ENCODE data around the gene TPCN2. TPM values are rescaled to one million over a fixed set of nuclear protein-coding genes. Genes with fewer than 3 reads are reported as not detected.

TPCN2 gene
- total and polyA plus RNA-seq, 4 experiments from 2014 or later, result 6.6 to 23.0 (median 14.8) TPM

DNA sequence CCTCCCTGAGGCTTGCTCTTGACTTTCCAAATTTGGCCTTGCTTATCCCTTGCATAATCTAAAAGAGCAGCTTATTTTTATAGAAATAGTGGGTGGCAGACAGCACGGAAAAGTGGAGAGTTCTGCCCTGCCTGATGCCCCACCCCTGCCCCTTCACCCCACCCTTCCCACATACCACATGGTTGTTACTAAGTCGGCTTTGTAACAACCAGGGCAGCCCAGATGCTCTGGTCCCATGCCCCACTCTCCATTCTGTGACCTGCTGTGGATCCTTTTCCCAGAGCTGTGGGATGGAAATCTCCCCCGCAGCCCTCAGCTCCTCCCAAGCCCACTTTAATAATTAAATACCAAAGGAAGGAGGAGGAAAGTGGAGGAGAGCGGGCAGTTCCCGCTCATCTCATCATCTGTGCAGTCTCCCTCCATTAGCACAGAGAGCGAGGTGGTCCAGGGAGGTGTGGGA, 46.6 kb upstream of the TPCN2 start:
- DNase-seq, result no peak
- intact Hi-C loops (cut with micrococcal nuclease), result no loop called here
- Mint-ChIP-seq H3K4me1 (peaks cover 0 to 4% (median under 1%) of the 10 kb centered on the region in 4 donors), H3K4me3 (no peak overlapping the region), H3K27me3 (peaks cover 3% of the 10 kb centered on the region in 2 donors), H3K27ac (no peak overlapping the region), H3K36me3 (no peaks in the 10 kb centered on the region), H3K9me3 (no peaks in the 10 kb centered on the region)
- no peaks in the 10 kb centered on the region for H3K9me3 ChIP-seq (ENCODE audit: control insufficient read depth in 1 of 2, low read length in 2 of 2)
- no peaks in the 10 kb centered on the region for H3K36me3 ChIP-seq (ENCODE audit: insufficient read depth, low read length)
- no peaks in the 10 kb centered on the region for H3K27me3 ChIP-seq (ENCODE audit: insufficient read depth, low read length)
- ChIA-PET POLR2A (ENCODE audit: partially characterized antibody) (no interaction called here), CTCF (ENCODE audit: partially characterized antibody) (interaction anchor here (1.2 kb wide), 1 partner anchor 11 kb away, joined by 3 read pairs; the partner anchor contains the start of gene MRGPRF)
- no peaks in the 10 kb centered on the region for H3K4me1 ChIP-seq (ENCODE audit: insufficient read depth, low read length)
- no peak overlapping the region for H3K4me3 ChIP-seq (ENCODE audit: low read length in 2 of 2)
- no peak overlapping the region for H3K27ac ChIP-seq (ENCODE audit: low read depth, low read length)

DNA sequence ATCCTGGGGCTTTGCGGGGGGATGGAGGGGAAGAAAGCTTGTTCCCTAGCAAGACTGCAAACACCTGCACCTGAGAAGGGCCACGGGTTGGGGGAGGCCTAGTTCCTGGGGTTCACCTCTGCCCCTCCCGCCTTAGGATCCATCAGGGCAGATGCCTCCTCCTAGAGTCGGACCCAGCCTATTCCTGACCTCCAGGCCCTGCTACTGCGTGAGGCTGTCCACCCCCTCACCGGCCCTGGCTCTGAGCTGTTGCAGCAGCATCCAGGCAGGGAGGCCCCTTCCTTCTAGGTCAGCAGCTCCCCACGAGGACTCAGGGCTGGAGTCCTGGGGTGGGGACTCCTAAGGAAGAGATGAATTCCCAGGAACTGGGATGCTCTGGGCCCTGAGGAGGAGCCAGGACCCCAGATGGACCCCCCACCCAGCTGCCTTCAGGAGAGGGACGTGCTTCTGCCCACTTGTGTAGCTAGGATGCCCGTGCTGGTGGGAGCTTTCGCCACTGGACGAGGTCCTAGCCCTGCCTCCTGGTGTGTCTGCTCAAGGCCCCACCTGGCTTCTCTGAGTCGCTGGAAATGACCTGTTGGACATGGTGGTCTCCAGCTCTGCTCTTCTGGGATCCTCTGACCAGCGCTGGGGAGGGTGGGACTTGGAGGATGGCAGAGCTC, 46.0 kb upstream of the TPCN2 start:
- intact Hi-C loops (cut with micrococcal nuclease), result no loop called here
- H3K36me3 Mint-ChIP-seq, result no peaks in the 10 kb centered on the region
- H3K4me3 ChIP-seq (ENCODE audit: low read length in 2 of 2), result no peak overlapping the region
- H3K9me3 Mint-ChIP-seq, result no peaks in the 10 kb centered on the region
- H3K9me3 ChIP-seq (ENCODE audit: control insufficient read depth in 1 of 2, low read length in 2 of 2), result no peaks in the 10 kb centered on the region
- peaks cover 3% of the 10 kb centered on the region in 2 donors for H3K27me3 Mint-ChIP-seq
- H3K4me1 ChIP-seq (ENCODE audit: insufficient read depth, low read length), result no peaks in the 10 kb centered on the region
- no peak overlapping the region for H3K4me3 Mint-ChIP-seq
- peaks cover 0 to 4% (median under 1%) of the 10 kb centered on the region in 4 donors for H3K4me1 Mint-ChIP-seq
- H3K36me3 ChIP-seq (ENCODE audit: insufficient read depth, low read length), result no peaks in the 10 kb centered on the region
- CTCF ChIA-PET (ENCODE audit: partially characterized antibody), result interaction anchor here (1.2 kb wide), 1 partner anchor 10 kb away, joined by 3 read pairs; the partner anchor contains the start of gene MRGPRF
- H3K27ac ChIP-seq (ENCODE audit: low read depth, low read length), result no peak overlapping the region
- no peak overlapping the region for H3K27ac Mint-ChIP-seq
- DNase-seq, result no peak
- no peaks in the 10 kb centered on the region for H3K27me3 ChIP-seq (ENCODE audit: insufficient read depth, low read length)
- POLR2A ChIA-PET (ENCODE audit: partially characterized antibody), result no interaction called here

DNA sequence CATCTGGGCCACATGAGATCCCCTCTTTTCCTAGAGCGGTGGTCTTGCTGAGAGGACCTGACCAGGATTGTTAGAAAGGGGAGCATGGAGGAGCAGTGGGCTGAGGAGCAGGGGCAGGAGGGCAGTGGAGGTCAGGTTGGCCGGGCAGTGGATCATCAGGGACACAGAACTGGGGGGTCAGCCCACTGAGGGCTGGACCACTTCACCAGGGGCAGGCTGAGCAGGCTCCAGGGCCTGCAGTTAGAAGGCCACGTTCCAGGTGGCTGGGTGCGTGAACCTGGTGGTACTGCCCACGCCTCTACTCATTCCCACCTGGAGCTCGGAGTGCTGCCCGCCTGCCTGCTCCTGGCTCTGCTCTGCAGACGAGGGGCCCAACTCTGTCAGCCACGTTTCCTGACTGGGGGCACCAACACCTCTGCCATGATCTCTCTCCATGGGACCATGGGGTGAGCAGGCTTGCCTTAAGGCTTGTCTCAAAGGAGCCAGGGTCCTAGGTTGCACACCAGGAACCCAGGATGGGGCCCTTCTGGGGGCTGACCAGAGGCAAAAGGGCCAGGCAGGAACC, 45.3 kb upstream of the TPCN2 start:
- Mint-ChIP-seq H3K4me1 (peaks cover 0 to 1% (median 0%) of the 10 kb centered on the region in 4 donors), H3K9me3 (no peaks in the 10 kb centered on the region), H3K27me3 (peaks cover 3% of the 10 kb centered on the region in 2 donors), H3K36me3 (no peaks in the 10 kb centered on the region), H3K27ac (no peak overlapping the region), H3K4me3 (no peak overlapping the region)
- CTCF ChIA-PET (ENCODE audit: partially characterized antibody), result no interaction called here
- Histone ChIP-seq H3K4me1 (ENCODE audit: insufficient read depth, low read length) (no peaks in the 10 kb centered on the region), H3K36me3 (ENCODE audit: insufficient read depth, low read length) (no peaks in the 10 kb centered on the region), H3K27ac (ENCODE audit: low read depth, low read length) (no peak overlapping the region), H3K4me3 (ENCODE audit: low read length in 2 of 2) (no peak overlapping the region), H3K9me3 (ENCODE audit: control insufficient read depth in 1 of 2, low read length in 2 of 2) (no peaks in the 10 kb centered on the region), H3K27me3 (ENCODE audit: insufficient read depth, low read length) (no peaks in the 10 kb centered on the region)
- intact Hi-C loops (cut with micrococcal nuclease), result no loop called here
- DNase-seq, result no peak
- POLR2A ChIA-PET (ENCODE audit: partially characterized antibody), result no interaction called here

DNA sequence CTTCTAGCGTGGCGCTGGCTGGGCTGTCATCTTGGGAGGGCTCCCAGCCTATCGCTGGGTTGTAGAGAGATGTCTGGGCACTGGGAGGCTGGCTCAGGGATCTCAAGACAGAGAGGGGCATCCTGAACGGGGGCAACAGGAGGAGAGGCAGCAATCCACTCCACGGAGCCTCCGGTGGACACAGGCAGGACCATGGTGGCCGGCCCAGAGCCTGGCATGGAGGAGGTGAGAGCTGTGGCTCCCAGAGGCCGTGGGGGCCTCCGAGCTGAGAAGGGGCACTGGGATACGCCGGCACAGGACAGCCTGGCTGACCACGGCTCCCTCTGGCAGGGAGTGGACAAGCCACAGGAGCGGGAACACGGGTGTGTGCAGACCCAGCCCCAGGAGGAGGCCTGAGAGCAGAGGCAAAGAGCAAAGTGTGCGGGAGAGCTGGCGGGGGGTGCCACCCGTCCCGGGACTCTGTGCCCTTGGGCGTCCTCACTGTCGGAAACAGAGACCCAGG, 44.8 kb upstream of the TPCN2 start:
- no peaks in the 10 kb centered on the region for H3K9me3 ChIP-seq (ENCODE audit: control insufficient read depth in 1 of 2, low read length in 2 of 2)
- intact Hi-C loops (cut with micrococcal nuclease), result no loop called here
- no peaks in the 10 kb centered on the region for H3K27me3 ChIP-seq (ENCODE audit: insufficient read depth, low read length)
- DNase-seq, result no peak
- no peaks in the 10 kb centered on the region for H3K36me3 Mint-ChIP-seq
- CTCF ChIA-PET (ENCODE audit: partially characterized antibody), result no interaction called here
- peaks cover 0 to 1% (median 0%) of the 10 kb centered on the region in 4 donors for H3K4me1 Mint-ChIP-seq
- H3K27me3 Mint-ChIP-seq, result peaks cover 2 to 3% of the 10 kb centered on the region in 2 donors
- no peak overlapping the region for H3K4me3 ChIP-seq (ENCODE audit: low read length in 2 of 2)
- POLR2A ChIA-PET (ENCODE audit: partially characterized antibody), result no interaction called here
- H3K9me3 Mint-ChIP-seq, result no peaks in the 10 kb centered on the region
- no peak overlapping the region for H3K4me3 Mint-ChIP-seq
- no peak overlapping the region for H3K27ac Mint-ChIP-seq
- H3K36me3 ChIP-seq (ENCODE audit: insufficient read depth, low read length), result no peaks in the 10 kb centered on the region
- no peak overlapping the region for H3K27ac ChIP-seq (ENCODE audit: low read depth, low read length)
- no peaks in the 10 kb centered on the region for H3K4me1 ChIP-seq (ENCODE audit: insufficient read depth, low read length)

GRCh38 chr11:69004411-69005182, 44.1 kb upstream of the TPCN2 start:
- Mint-ChIP-seq H3K9me3 (no peaks in the 10 kb centered on the region), H3K27me3 (peaks cover 2 to 3% of the 10 kb centered on the region in 2 donors), H3K4me3 (no peak overlapping the region), H3K4me1 (no peaks in the 10 kb centered on the region), H3K36me3 (no peaks in the 10 kb centered on the region), H3K27ac (no peak overlapping the region)
- H3K36me3 ChIP-seq (ENCODE audit: insufficient read depth, low read length), result no peaks in the 10 kb centered on the region
- intact Hi-C loops (cut with micrococcal nuclease), result no loop called here
- H3K27ac ChIP-seq (ENCODE audit: low read depth, low read length), result no peak overlapping the region
- H3K4me1 ChIP-seq (ENCODE audit: insufficient read depth, low read length), result no peaks in the 10 kb centered on the region
- H3K9me3 ChIP-seq (ENCODE audit: control insufficient read depth in 1 of 2, low read length in 2 of 2), result no peaks in the 10 kb centered on the region
- H3K4me3 ChIP-seq (ENCODE audit: low read length in 2 of 2), result no peak overlapping the region
- ChIA-PET CTCF (ENCODE audit: partially characterized antibody) (no interaction called here), POLR2A (ENCODE audit: partially characterized antibody) (no interaction called here)
- no peak for DNase-seq
- no peaks in the 10 kb centered on the region for H3K27me3 ChIP-seq (ENCODE audit: insufficient read depth, low read length)

DNA sequence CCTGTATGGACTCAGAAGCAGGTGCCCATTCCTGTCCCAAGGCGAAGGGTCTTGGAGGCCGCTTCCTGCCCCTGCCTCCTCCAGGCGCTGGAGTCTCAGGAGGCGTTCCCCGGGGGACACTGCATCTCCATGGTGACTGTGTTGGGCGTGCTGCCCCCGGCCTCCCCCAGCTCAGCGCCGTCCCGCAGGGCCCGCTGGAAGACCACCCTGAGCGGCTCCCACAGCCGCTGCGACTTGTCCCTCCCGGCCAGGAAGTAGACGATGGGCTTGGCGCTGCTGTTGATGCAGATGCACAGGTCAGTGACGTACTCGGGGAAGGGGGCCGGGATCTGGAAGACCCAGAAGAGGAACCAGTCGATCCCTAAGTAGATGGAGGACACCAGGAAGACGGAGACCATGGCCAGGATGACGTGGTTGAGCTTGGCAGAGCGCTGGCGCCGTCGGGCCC, 43.5 kb upstream of the TPCN2 start:
- ChIA-PET POLR2A (ENCODE audit: partially characterized antibody) (no interaction called here), CTCF (ENCODE audit: partially characterized antibody) (no interaction called here)
- no peak overlapping the region for H3K27ac Mint-ChIP-seq
- DNase-seq, result no peak
- H3K9me3 Mint-ChIP-seq, result no peaks in the 10 kb centered on the region
- Histone ChIP-seq H3K4me3 (ENCODE audit: low read length in 2 of 2) (no peak overlapping the region), H3K9me3 (ENCODE audit: control insufficient read depth in 1 of 2, low read length in 2 of 2) (no peaks in the 10 kb centered on the region), H3K27ac (ENCODE audit: low read depth, low read length) (no peak overlapping the region), H3K4me1 (ENCODE audit: insufficient read depth, low read length) (no peaks in the 10 kb centered on the region), H3K27me3 (ENCODE audit: insufficient read depth, low read length) (no peaks in the 10 kb centered on the region), H3K36me3 (ENCODE audit: insufficient read depth, low read length) (no peaks in the 10 kb centered on the region)
- H3K4me1 Mint-ChIP-seq, result no peaks in the 10 kb centered on the region
- peak overlapping the region in 2 of 8 donors; percentile 31 to 48 for H3K4me3 Mint-ChIP-seq
- intact Hi-C loops (cut with micrococcal nuclease), result no loop called here
- no peaks in the 10 kb centered on the region for H3K36me3 Mint-ChIP-seq
- peaks cover 5 to 8% of the 10 kb centered on the region in 2 donors for H3K27me3 Mint-ChIP-seq

- Histone ChIP-seq H3K27ac (ENCODE audit: low read depth, low read length) (no peak overlapping the region), H3K4me3 (ENCODE audit: low read length in 2 of 2) (no peak overlapping the region), H3K27me3 (ENCODE audit: insufficient read depth, low read length) (no peaks in the 10 kb centered on the region), H3K4me1 (ENCODE audit: insufficient read depth, low read length) (no peaks in the 10 kb centered on the region), H3K9me3 (ENCODE audit: control insufficient read depth in 1 of 2, low read length in 2 of 2) (no peaks in the 10 kb centered on the region), H3K36me3 (ENCODE audit: insufficient read depth, low read length) (no peaks in the 10 kb centered on the region)
- no peaks in the 10 kb centered on the region for H3K4me1 Mint-ChIP-seq
- H3K27me3 Mint-ChIP-seq, result peaks cover 5 to 8% of the 10 kb centered on the region in 2 donors
- ChIA-PET POLR2A (ENCODE audit: partially characterized antibody) (no interaction called here), CTCF (ENCODE audit: partially characterized antibody) (no interaction called here)
- H3K9me3 Mint-ChIP-seq, result no peaks in the 10 kb centered on the region
- H3K4me3 Mint-ChIP-seq, result peak overlapping the region in 1 of 8 donors; percentile 48
- no peaks in the 10 kb centered on the region for H3K36me3 Mint-ChIP-seq
- peak overlapping the region in 1 of 7 donors; percentile 42 for H3K27ac Mint-ChIP-seq
- no peak for DNase-seq
- intact Hi-C loops (cut with micrococcal nuclease), result no loop called here
Measured at GRCh38 chr11:69005631-69006368, 42.9 kb upstream of the TPCN2 start.

All from CD4-positive, alpha-beta memory T cell (primary cell).